HepG2 (cell line): ENCODE data around the gene NBEAL1. TPM values are rescaled to one million over a fixed set of nuclear protein-coding genes. Genes with fewer than 3 reads are reported as not detected.
A peak's percentile ranks its signal among the peaks of the same experiment; 100 is the strongest.

Experiments
- CBFB ChIP-seq: sonication (generic); formaldehyde crosslinking; IDR thresholded peaks from 2 replicates; pipeline ENCODE4 v1.4.0; 2020; ENCODE audit warnings: missing genetic modification reagents
- FOXA1 ChIP-seq, 2 experiments: fragments of 450-650 bp in 1 of 2; sonication (generic) in 1 of 2; formaldehyde crosslinking in 1 of 2; IDR thresholded peaks; 2 replicates each; pipeline versions ENCODE4 v1.4.0 to v1.6.1; 2016 to 2020; ENCODE audit warnings: missing genetic modification reagents in 1 of 2
- KLF11 ChIP-seq: IDR thresholded peaks from 2 replicates; pipeline ENCODE4 v1.6.1; 2016; ENCODE audit warnings: missing compliant biosample characterization
- NR1H2 ChIP-seq: sonication (generic); formaldehyde crosslinking; IDR thresholded peaks from 2 replicates; pipeline ENCODE4 v1.8.1; 2022; ENCODE audit warnings: low read depth, missing genetic modification reagents, borderline replicate concordance
- RFXAP ChIP-seq: sonication (generic); formaldehyde crosslinking; IDR thresholded peaks from 2 replicates; pipeline ENCODE4 v1.4.0; 2020; ENCODE audit warnings: missing genetic modification reagents, borderline replicate concordance
- SOX13 ChIP-seq, 3 experiments: fragments of 450-650 bp in 1 of 3; sonication (generic) in 1 of 3; formaldehyde crosslinking in 1 of 3; IDR thresholded peaks in 2 of 3; conservative IDR thresholded peaks in 1 of 3; 2 replicates each; pipeline versions ENCODE4 v1.5.0 to v1.6.1; 2016 to 2020; ENCODE audit warnings: antibody characterized with exemption in 1 of 3, mild to moderate bottlenecking in 1 of 3, missing compliant biosample characterization in 1 of 3, missing genetic modification reagents in 1 of 3, moderate library complexity in 1 of 3
- ZMYM3 ChIP-seq: sonication (generic); formaldehyde crosslinking; IDR thresholded peaks from 2 replicates; pipeline ENCODE4 v1.5.1; 2020; ENCODE audit warnings: mild to moderate bottlenecking, missing genetic modification reagents
- ZNF225 ChIP-seq: sonication (generic); formaldehyde crosslinking; IDR thresholded peaks from 2 replicates; pipeline ENCODE4 v1.4.0; 2020; ENCODE audit warnings: mild to moderate bottlenecking, missing genetic modification reagents
- ZNF230 ChIP-seq: sonication (generic); formaldehyde crosslinking; IDR thresholded peaks from 2 replicates; pipeline ENCODE4 v1.4.0; 2020; ENCODE audit warnings: mild to moderate bottlenecking, missing genetic modification reagents
- ZNF235 ChIP-seq: sonication (generic); formaldehyde crosslinking; IDR thresholded peaks from 2 replicates; pipeline ENCODE4 v1.8.1; 2023; ENCODE audit warnings: mild to moderate bottlenecking, missing genetic modification reagents, borderline replicate concordance
- ZNF251 ChIP-seq: sonication (generic); formaldehyde crosslinking; IDR thresholded peaks from 2 replicates; pipeline ENCODE4 v1.9.0; 2021; ENCODE audit warnings: mild to moderate bottlenecking, missing genetic modification reagents
- ZNF33B ChIP-seq: sonication (generic); formaldehyde crosslinking; IDR thresholded peaks from 2 replicates; pipeline ENCODE4 v1.5.1; 2020; ENCODE audit warnings: mild to moderate bottlenecking, missing genetic modification reagents
- ZNF670 ChIP-seq: sonication (generic); formaldehyde crosslinking; IDR thresholded peaks from 2 replicates; pipeline ENCODE4 v1.8.0; 2022; ENCODE audit warnings: mild to moderate bottlenecking, missing genetic modification reagents, borderline replicate concordance
- ZNF678 ChIP-seq: sonication (generic); formaldehyde crosslinking; IDR thresholded peaks from 2 replicates; pipeline ENCODE4 v1.4.0; 2020; ENCODE audit warnings: mild to moderate bottlenecking, missing genetic modification reagents
- ZNF737 ChIP-seq: sonication (generic); formaldehyde crosslinking; IDR thresholded peaks from 2 replicates; pipeline ENCODE4 v1.5.0; 2020; ENCODE audit warnings: missing genetic modification reagents, mild to moderate bottlenecking, borderline replicate concordance
- polyA plus RNA-seq, 8 experiments: library from polyadenylated mRNA; depleted of rRNA in 3 of 8; stranded (reverse) in 7 of 8; unstranded in 1 of 8; fragments of >200 nt; fragmentation: Illumina TruSeq in 4 of 8; extraction: Trizol in 4 of 8; gene quantifications; 2 replicates each; pipeline versions ENCODE4 v1.2.1 to v1.2.3, GENCODE V29; 2011 to 2016; ENCODE audit warnings: low read depth in 4 of 8, missing spikeins in 1 of 8, mixed read lengths in 1 of 8; ENCODE audit not compliant: insufficient read depth in 1 of 8
- total RNA-seq, 5 experiments: library from RNA; depleted of rRNA; stranded (reverse); fragments of >200 nt; fragmentation: Illumina TruSeq; extraction: Trizol; gene quantifications; 2 replicates each; pipeline ENCODE4 v1.2.3, GENCODE V29; 2016; ENCODE audit warnings: low read depth in 1 of 5
- TF ChIP-seq, protein P1 (sequence below): IDR thresholded peaks from 2 replicates; pipeline ENCODE4 v1.6.1; 2016; ENCODE audit warnings: low read depth, control low read depth
- TF ChIP-seq, protein P2 (sequence below): sonication (generic); formaldehyde crosslinking; IDR thresholded peaks from 2 replicates; pipeline ENCODE4 v1.5.0; 2020; ENCODE audit warnings: mild to moderate bottlenecking, missing genetic modification reagents, borderline replicate concordance
- TF ChIP-seq, protein P3 (sequence below), 2 experiments: sonication (generic) in 1 of 2; formaldehyde crosslinking in 1 of 2; IDR thresholded peaks; 2 replicates each; pipeline versions ENCODE4 v1.4.0 to v1.6.1; 2016 to 2020; ENCODE audit warnings: borderline replicate concordance in 1 of 2, low read depth in 1 of 2, mild to moderate bottlenecking in 1 of 2, missing genetic modification reagents in 1 of 2

The NBEAL1 gene
- total and polyA plus RNA-seq, 2 of the 13 experiments (the other 11 are each of a cell fraction or from before 2014, with no cell fraction given), result 6.4 to 15.7 TPM

DNA sequence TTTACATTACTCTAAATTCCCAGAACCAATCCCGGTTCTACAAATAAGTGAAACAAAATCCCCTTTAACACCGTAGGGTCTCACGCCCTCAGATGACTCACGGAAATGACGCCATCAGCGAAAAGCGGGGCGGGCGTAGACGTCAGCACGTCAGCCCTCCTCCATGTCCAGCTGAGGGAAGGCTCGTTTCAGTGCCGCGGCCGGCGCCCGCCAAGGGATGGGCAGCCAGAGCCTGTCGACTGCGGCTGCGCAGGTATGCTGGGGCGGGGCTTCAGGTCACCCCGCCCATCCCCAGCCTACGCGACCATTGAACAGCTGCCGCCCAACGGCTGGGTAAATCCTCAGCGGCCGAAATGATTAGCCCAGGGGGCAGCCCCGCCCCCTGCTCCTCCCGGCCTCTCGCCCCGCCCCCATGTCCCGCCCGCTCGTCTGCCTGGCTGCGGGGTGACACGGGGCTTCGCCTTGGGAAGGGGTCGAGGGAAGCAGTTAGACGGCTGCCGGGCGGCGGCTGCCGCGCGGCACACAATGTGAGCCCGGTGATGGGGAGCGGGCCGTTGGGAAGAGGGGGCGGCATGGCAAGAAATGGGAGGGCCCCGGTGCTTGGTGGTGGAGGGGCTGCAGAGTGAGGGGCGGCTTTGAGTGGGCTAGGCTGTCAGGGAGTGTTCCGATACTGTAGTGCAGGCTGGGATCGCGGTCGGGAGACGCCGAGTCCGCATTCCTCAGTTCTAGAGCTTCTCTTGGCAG, at the start of gene NBEAL1 (continued):
- TF ChIP-seq, protein P1, sequence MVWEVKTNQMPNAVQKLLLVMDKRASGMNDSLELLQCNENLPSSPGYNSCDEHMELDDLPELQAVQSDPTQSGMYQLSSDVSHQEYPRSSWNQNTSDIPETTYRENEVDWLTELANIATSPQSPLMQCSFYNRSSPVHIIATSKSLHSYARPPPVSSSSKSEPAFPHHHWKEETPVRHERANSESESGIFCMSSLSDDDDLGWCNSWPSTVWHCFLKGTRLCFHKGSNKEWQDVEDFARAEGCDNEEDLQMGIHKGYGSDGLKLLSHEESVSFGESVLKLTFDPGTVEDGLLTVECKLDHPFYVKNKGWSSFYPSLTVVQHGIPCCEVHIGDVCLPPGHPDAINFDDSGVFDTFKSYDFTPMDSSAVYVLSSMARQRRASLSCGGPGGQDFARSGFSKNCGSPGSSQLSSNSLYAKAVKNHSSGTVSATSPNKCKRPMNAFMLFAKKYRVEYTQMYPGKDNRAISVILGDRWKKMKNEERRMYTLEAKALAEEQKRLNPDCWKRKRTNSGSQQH (CRISPR knock-in tag), result 0 out of 2 replicates have a peak, but pooled peaks have one; percentile 47
- TF ChIP-seq CBFB (peak; percentile 71), ZNF230 (CRISPR knock-in tag) (no peak), FOXA1 (IDR thresholded peaks at IDR 0.05) (no peak), FOXA1 (CRISPR knock-in tag; IDR thresholded peaks at IDR 0.05) (peak; percentile 52), ZNF33B (CRISPR knock-in tag) (no peak), ZNF235 (CRISPR knock-in tag) (no peak), ZNF670 (CRISPR knock-in tag) (0 out of 2 replicates have a peak, but pooled peaks have one; percentile 68), ZNF737 (no peak), ZMYM3 (CRISPR knock-in tag) (0 out of 2 replicates have a peak, but pooled peaks have one; percentile 21), ZNF678 (CRISPR knock-in tag) (no peak), RFXAP (CRISPR knock-in tag) (peak; percentile 65; the same call in 1 of the 2 replicates), SOX13 (IDR thresholded peaks at IDR 0.05) (peak; percentile 40; the same call in 1 of the 2 replicates), SOX13 (CRISPR knock-in tag; conservative IDR thresholded peaks at IDR 0.05 in 1 of 2, IDR thresholded peaks at IDR 0.05 in 1 of 2) (peak in 1 of 2 experiments; percentile 76; a peak in 2 of 4 replicates), ZNF251 (no peak), NR1H2 (CRISPR knock-in tag) (0 out of 2 replicates have a peak, but pooled peaks have one; percentile 7), KLF11 (peak; percentile 89; the same call in 1 of the 2 replicates), ZNF225 (CRISPR knock-in tag) (no peak)
- TF ChIP-seq, protein P2, sequence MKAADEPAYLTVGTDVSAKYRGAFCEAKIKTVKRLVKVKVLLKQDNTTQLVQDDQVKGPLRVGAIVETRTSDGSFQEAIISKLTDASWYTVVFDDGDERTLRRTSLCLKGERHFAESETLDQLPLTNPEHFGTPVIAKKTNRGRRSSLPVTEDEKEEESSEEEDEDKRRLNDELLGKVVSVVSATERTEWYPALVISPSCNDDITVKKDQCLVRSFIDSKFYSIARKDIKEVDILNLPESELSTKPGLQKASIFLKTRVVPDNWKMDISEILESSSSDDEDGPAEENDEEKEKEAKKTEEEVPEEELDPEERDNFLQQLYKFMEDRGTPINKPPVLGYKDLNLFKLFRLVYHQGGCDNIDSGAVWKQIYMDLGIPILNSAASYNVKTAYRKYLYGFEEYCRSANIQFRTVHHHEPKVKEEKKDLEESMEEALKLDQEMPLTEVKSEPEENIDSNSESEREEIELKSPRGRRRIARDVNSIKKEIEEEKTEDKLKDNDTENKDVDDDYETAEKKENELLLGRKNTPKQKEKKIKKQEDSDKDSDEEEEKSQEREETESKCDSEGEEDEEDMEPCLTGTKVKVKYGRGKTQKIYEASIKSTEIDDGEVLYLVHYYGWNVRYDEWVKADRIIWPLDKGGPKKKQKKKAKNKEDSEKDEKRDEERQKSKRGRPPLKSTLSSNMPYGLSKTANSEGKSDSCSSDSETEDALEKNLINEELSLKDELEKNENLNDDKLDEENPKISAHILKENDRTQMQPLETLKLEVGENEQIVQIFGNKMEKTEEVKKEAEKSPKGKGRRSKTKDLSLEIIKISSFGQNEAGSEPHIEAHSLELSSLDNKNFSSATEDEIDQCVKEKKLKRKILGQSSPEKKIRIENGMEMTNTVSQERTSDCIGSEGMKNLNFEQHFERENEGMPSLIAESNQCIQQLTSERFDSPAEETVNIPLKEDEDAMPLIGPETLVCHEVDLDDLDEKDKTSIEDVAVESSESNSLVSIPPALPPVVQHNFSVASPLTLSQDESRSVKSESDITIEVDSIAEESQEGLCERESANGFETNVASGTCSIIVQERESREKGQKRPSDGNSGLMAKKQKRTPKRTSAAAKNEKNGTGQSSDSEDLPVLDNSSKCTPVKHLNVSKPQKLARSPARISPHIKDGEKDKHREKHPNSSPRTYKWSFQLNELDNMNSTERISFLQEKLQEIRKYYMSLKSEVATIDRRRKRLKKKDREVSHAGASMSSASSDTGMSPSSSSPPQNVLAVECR (CRISPR knock-in tag), result peak; percentile 90
- TF ChIP-seq, protein P3, sequence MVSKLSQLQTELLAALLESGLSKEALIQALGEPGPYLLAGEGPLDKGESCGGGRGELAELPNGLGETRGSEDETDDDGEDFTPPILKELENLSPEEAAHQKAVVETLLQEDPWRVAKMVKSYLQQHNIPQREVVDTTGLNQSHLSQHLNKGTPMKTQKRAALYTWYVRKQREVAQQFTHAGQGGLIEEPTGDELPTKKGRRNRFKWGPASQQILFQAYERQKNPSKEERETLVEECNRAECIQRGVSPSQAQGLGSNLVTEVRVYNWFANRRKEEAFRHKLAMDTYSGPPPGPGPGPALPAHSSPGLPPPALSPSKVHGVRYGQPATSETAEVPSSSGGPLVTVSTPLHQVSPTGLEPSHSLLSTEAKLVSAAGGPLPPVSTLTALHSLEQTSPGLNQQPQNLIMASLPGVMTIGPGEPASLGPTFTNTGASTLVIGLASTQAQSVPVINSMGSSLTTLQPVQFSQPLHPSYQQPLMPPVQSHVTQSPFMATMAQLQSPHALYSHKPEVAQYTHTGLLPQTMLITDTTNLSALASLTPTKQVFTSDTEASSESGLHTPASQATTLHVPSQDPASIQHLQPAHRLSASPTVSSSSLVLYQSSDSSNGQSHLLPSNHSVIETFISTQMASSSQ (IDR thresholded peaks at IDR 0.05; ENCODE audit: low read depth), result no peak
- TF ChIP-seq, protein P3 (CRISPR knock-in tag; IDR thresholded peaks at IDR 0.05; ENCODE audit: borderline replicate concordance), result peak; percentile 20; the same call in 1 of the 2 replicates
